DMS79 treated with DMSO at 0.1 percent for 48 hours (cell line): ENCODE results near the gene ARHGAP9.
"Not testable (repeated sequence)": the region's sequence is repeated elsewhere in the genome, so short reads cannot be mapped to it uniquely, and the experiment has no call there.

ENCODE experiments used
- DNase-seq: peaks from one replicate; lab custom pipeline; 2025; lab: John Stamatoyannopoulos, UW

Gene ARHGAP9

GRCh38 chr12:57517187-57517586 is 37.5 kb upstream of the ARHGAP9 start:
- no peak for DNase-seq

- DNase-seq: no peak
Measured at GRCh38 chr12:57516617-57517153, 37.0 kb upstream of the ARHGAP9 start.

- DNase-seq: no peak
Measured at GRCh38 chr12:57515934-57516541, 36.4 kb upstream of the ARHGAP9 start.

- no peak for DNase-seq
Measured at GRCh38 chr12:57515408-57515933, 35.8 kb upstream of the ARHGAP9 start.

GRCh38 chr12:57514720-57515407 is 35.2 kb upstream of the ARHGAP9 start:
- no peak for DNase-seq

- not testable (repeated sequence) for DNase-seq
Measured at GRCh38 chr12:57514246-57514645, 34.6 kb upstream of the ARHGAP9 start.

- DNase-seq: not testable (repeated sequence)
Measured at GRCh38 chr12:57513677-57514076, 34.0 kb upstream of the ARHGAP9 start.

- DNase-seq: no peak
Measured at GRCh38 chr12:57513266-57513665, 33.6 kb upstream of the ARHGAP9 start.

- no peak for DNase-seq
Measured at GRCh38 chr12:57512665-57513064, 33.0 kb upstream of the ARHGAP9 start.

GRCh38 chr12:57511588-57512325 is 32.1 kb upstream of the ARHGAP9 start:
- DNase-seq: no peak

GRCh38 chr12:57511161-57511560 is 31.5 kb upstream of the ARHGAP9 start:
- DNase-seq: no peak

- not testable (repeated sequence) for DNase-seq
Measured at GRCh38 chr12:57507796-57508195, 28.1 kb upstream of the ARHGAP9 start.

- DNase-seq: not testable (repeated sequence)
Measured at GRCh38 chr12:57506541-57506940, 26.9 kb upstream of the ARHGAP9 start.

- not testable (repeated sequence) for DNase-seq
Measured at GRCh38 chr12:57502311-57502969, 22.8 kb upstream of the ARHGAP9 start.

- no peak for DNase-seq
Measured at GRCh38 chr12:57500213-57500612, 20.5 kb upstream of the ARHGAP9 start.

GRCh38 chr12:57498571-57498970 is 18.9 kb upstream of the ARHGAP9 start:
- DNase-seq: no peak

GRCh38 chr12:57498132-57498502 is 18.5 kb upstream of the ARHGAP9 start:
- DNase-seq: no peak

- no peak for DNase-seq
Measured at GRCh38 chr12:57497223-57498131, 17.8 kb upstream of the ARHGAP9 start.

- DNase-seq: no peak
Measured at GRCh38 chr12:57496822-57497221, 17.2 kb upstream of the ARHGAP9 start.

- DNase-seq: not testable (repeated sequence)
Measured at GRCh38 chr12:57495051-57495701, 15.5 kb upstream of the ARHGAP9 start.
